Peyer's patch (tissue), 4 donors: Measurements from ENCODE around the gene PTPRF.

Experiments used
- POLR2A ChIP-seq, 2 donors: fragments of 450-650 bp; IDR thresholded peaks; one replicate each; pipeline ENCODE4 v1.5.1; 2017; ENCODE audit warnings: antibody characterized with exemption in 2 of 2, mild to moderate bottlenecking in 2 of 2, moderate library complexity in 2 of 2
- TF ChIP-seq, protein P1 (sequence below), 6 experiments: fragments of 450-650 bp in 4 of 6; fragments of 200-600 bp in 2 of 6; sonication (generic) in 1 of 6; IDR thresholded peaks; one replicate each; pipeline ENCODE4 v1.5.1; 2017 to 2019; ENCODE audit warnings: antibody characterized with exemption in 6 of 6, mild to moderate bottlenecking in 3 of 6, moderate library complexity in 1 of 6

GRCh38 chr1:43556782-43557181 lies 26.1 kb downstream of the PTPRF start:
- TF ChIP-seq, protein P1, sequence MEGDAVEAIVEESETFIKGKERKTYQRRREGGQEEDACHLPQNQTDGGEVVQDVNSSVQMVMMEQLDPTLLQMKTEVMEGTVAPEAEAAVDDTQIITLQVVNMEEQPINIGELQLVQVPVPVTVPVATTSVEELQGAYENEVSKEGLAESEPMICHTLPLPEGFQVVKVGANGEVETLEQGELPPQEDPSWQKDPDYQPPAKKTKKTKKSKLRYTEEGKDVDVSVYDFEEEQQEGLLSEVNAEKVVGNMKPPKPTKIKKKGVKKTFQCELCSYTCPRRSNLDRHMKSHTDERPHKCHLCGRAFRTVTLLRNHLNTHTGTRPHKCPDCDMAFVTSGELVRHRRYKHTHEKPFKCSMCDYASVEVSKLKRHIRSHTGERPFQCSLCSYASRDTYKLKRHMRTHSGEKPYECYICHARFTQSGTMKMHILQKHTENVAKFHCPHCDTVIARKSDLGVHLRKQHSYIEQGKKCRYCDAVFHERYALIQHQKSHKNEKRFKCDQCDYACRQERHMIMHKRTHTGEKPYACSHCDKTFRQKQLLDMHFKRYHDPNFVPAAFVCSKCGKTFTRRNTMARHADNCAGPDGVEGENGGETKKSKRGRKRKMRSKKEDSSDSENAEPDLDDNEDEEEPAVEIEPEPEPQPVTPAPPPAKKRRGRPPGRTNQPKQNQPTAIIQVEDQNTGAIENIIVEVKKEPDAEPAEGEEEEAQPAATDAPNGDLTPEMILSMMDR (IDR thresholded peaks at IDR 0.05), result no peak
- TF ChIP-seq POLR2A (IDR thresholded peaks at IDR 0.05), result no peak
